ENCODE measurements around the gene ERBB4. TPM values are rescaled to one million over a fixed set of nuclear protein-coding genes. Genes with fewer than 3 reads are reported as not detected.

Gene ERBB4
- total RNA-seq, 1 donor from 2014 or later = not detected

GRCh38 chr2:211494536-211494935 lies 1044.1 kb downstream of the ERBB4 start:
- intact Hi-C loops (cut with micrococcal nuclease) = no loop called here

GRCh38 chr2:211494085-211494484 lies 1044.5 kb downstream of the ERBB4 start:
- intact Hi-C loops (cut with micrococcal nuclease) = no loop called here

- intact Hi-C loops (cut with micrococcal nuclease) = no loop called here
Observed at GRCh38 chr2:211487733-211488132, 1050.9 kb downstream of the ERBB4 start.

GRCh38 chr2:211479536-211480150 lies 1059.0 kb downstream of the ERBB4 start:
- intact Hi-C loops (cut with micrococcal nuclease) = no loop called here

- intact Hi-C loops (cut with micrococcal nuclease) = no loop called here
Observed at GRCh38 chr2:211477537-211478275, 1060.9 kb downstream of the ERBB4 start.

GRCh38 chr2:211473116-211473515 lies 1065.5 kb downstream of the ERBB4 start:
- intact Hi-C loops (cut with micrococcal nuclease) = no loop called here

- intact Hi-C loops (cut with micrococcal nuclease) = no loop called here
Observed at GRCh38 chr2:211469664-211470059, 1068.9 kb downstream of the ERBB4 start.

- intact Hi-C loops (cut with micrococcal nuclease) = no loop called here
Observed at GRCh38 chr2:211468877-211469663, 1069.5 kb downstream of the ERBB4 start.

GRCh38 chr2:211468217-211468616 lies 1070.4 kb downstream of the ERBB4 start:
- intact Hi-C loops (cut with micrococcal nuclease) = no loop called here

- intact Hi-C loops (cut with micrococcal nuclease) = no loop called here
Observed at GRCh38 chr2:211463397-211463796, 1075.2 kb downstream of the ERBB4 start.

GRCh38 chr2:211458974-211459373 lies 1079.6 kb downstream of the ERBB4 start:
- intact Hi-C loops (cut with micrococcal nuclease) = no loop called here

GRCh38 chr2:211457325-211457724 lies 1081.3 kb downstream of the ERBB4 start:
- intact Hi-C loops (cut with micrococcal nuclease) = no loop called here

- intact Hi-C loops (cut with micrococcal nuclease) = loop anchor here (1.0 kb wide), 1 partner anchor 1112 kb away; no protein-coding TSS in a partner anchor
Observed at GRCh38 chr2:211455216-211455841, 1083.3 kb downstream of the ERBB4 start.

- intact Hi-C loops (cut with micrococcal nuclease) = loop anchor here (1.0 kb wide), 1 partner anchor 1113 kb away; no protein-coding TSS in a partner anchor
Observed at GRCh38 chr2:211454679-211455078, 1083.9 kb downstream of the ERBB4 start.

- intact Hi-C loops (cut with micrococcal nuclease) = no loop called here
Observed at GRCh38 chr2:211453311-211453887, 1085.2 kb downstream of the ERBB4 start.

GRCh38 chr2:211451642-211452041 lies 1087.0 kb downstream of the ERBB4 start:
- intact Hi-C loops (cut with micrococcal nuclease) = no loop called here

- intact Hi-C loops (cut with micrococcal nuclease) = no loop called here
Observed at GRCh38 chr2:211449819-211450218, 1088.8 kb downstream of the ERBB4 start.

- intact Hi-C loops (cut with micrococcal nuclease) = no loop called here
Observed at GRCh38 chr2:211447548-211447947, 1091.1 kb downstream of the ERBB4 start.

- intact Hi-C loops (cut with micrococcal nuclease) = no loop called here
Observed at GRCh38 chr2:211440107-211440506, 1098.5 kb downstream of the ERBB4 start.

GRCh38 chr2:211439011-211439410 lies 1099.6 kb downstream of the ERBB4 start:
- intact Hi-C loops (cut with micrococcal nuclease) = no loop called here

- intact Hi-C loops (cut with micrococcal nuclease) = no loop called here
Observed at GRCh38 chr2:211437396-211437795, 1101.2 kb downstream of the ERBB4 start.

All from T-helper 2 cell treated with Interferon-gamma antibody and Interleukin-4, amounts not matched to agents 100 ng/mL and 5 ng/mL, for 36 hours (primary cell).